K562 (cell line): Measurements from ENCODE around the gene PRKCB. TPM values are rescaled to one million over a fixed set of nuclear protein-coding genes. Genes with fewer than 3 reads are reported as not detected.

Experiments
- ATAC-seq: fragments of 200-7000 bp; cut with Tn5 transposase; 3 replicates; pipeline ENCODE4 v1.9.1; 2020; ENCODE audit warnings: moderate library complexity
- BruUV-seq: library from RNA; stranded (reverse); fragments of 400-500 nt; replicated peaks from 2 replicates; lab custom pipeline; 2021; lab: Mats Ljungman, UMichigan
- CTCF ChIA-PET: fragments of 300-600 bp; formaldehyde crosslinking; extraction: SDS; loops from one replicate; lab custom pipeline; 2021; ENCODE audit warnings: low intra/inter-chr PET ratio; lab: Yijun Ruan, JAX
- POLR2A ChIA-PET: fragments of 300-600, 350-650 bp; sonication (Branson Sonifier 250); formaldehyde crosslinking; extraction: SDS; loops from one replicate; lab custom pipeline; 2021; ENCODE audit warnings: antibody characterized with exemption, inconsistent platforms; lab: Yijun Ruan, JAX
- DNase-seq, 4 experiments: peaks; one replicate each; pipeline versions ENCODE4 v3.0.0 to v3.0.0-alpha.2; 2011 to 2018; ENCODE audit warnings: low spot score in 3 of 4, mixed read lengths in 3 of 4; ENCODE audit errors: extremely low read depth in 1 of 4
- FAIRE-seq: peaks from 2 replicates; lab custom pipeline; 2011; peaks lifted over from hg19 to GRCh38; lab: Jason Lieb, UNC
- H2AFZ ChIP-seq: 2 replicates; pipeline ENCODE4 v1.6.0; 2011; ENCODE audit warnings: low read depth, low read length, control low read depth, inconsistent platforms
- H3K27ac ChIP-seq: fragments of 200-600 bp; 3 replicates; pipeline ENCODE4 v1.8.0; 2011; ENCODE audit warnings: low read depth, mild to moderate bottlenecking, control low read depth, inconsistent platforms, low read length, moderate library complexity, mixed read lengths; ENCODE audit errors: extremely low read depth
- H3K27me3 ChIP-seq, 2 experiments: fragments of 300-600 bp in 1 of 2; 2 replicates in 1 of 2; 3 replicates in 1 of 2; pipeline versions ENCODE4 v1.6.0 to v1.8.0; 2011; ENCODE audit warnings: inconsistent platforms in 2 of 2, low read length in 2 of 2, mild to moderate bottlenecking in 1 of 2, mixed read lengths in 1 of 2, moderate library complexity in 1 of 2; ENCODE audit not compliant: control insufficient read depth in 2 of 2, insufficient read depth in 2 of 2
- H3K36me3 ChIP-seq: fragments of 300-600 bp; 3 replicates; pipeline ENCODE4 v1.8.0; 2011; ENCODE audit warnings: mild to moderate bottlenecking, low read length, inconsistent platforms; ENCODE audit not compliant: control insufficient read depth, insufficient read depth
- H3K4me1 ChIP-seq, 2 experiments: fragments of 200-600 bp in 1 of 2; replicated peaks in 1 of 2; 2 replicates in 1 of 2; 3 replicates in 1 of 2; pipeline versions ENCODE4 v1.5.1 to v1.8.0; 2011; ENCODE audit warnings: inconsistent platforms in 2 of 2, low read length in 2 of 2, mild to moderate bottlenecking in 1 of 2, mixed read lengths in 1 of 2, moderate library complexity in 1 of 2; ENCODE audit not compliant: control insufficient read depth in 2 of 2, insufficient read depth in 2 of 2
- H3K4me2 ChIP-seq: 2 replicates; pipeline ENCODE4 v1.6.1; 2011; ENCODE audit warnings: low read length, control low read depth, inconsistent platforms, mixed read lengths; ENCODE audit not compliant: insufficient read depth
- H3K4me3 ChIP-seq: fragments of 200-600 bp; sonication (generic), shearing (Covaris generic); 2 replicates; pipeline ENCODE4 v1.5.1; 2016; ENCODE audit warnings: control low read depth, inconsistent platforms
- H3K79me2 ChIP-seq: fragments of 200-600 bp; 3 replicates; pipeline ENCODE4 v1.8.0; 2011; ENCODE audit warnings: low read length, inconsistent platforms; ENCODE audit not compliant: control insufficient read depth, insufficient read depth
- H3K9ac ChIP-seq, 2 experiments: 2 replicates each; pipeline versions ENCODE4 v1.6.0 to v1.6.1; 2011; ENCODE audit warnings: low read depth in 2 of 2, low read length in 2 of 2, control low read depth in 1 of 2, inconsistent platforms in 1 of 2, mild to moderate bottlenecking in 1 of 2, mixed read lengths in 1 of 2; ENCODE audit not compliant: insufficient read depth in 1 of 2
- H3K9me1 ChIP-seq: one replicate; pipeline ENCODE4 v1.6.0; 2011; ENCODE audit warnings: inconsistent platforms, mild to moderate bottlenecking, low read length, moderate library complexity; ENCODE audit not compliant: control insufficient read depth, insufficient read depth
- H3K9me3 ChIP-seq: replicated peaks from 2 replicates; pipeline ENCODE4 v1.5.1; 2011; ENCODE audit warnings: low read depth, low read length, inconsistent platforms; ENCODE audit not compliant: control insufficient read depth, insufficient read depth
- H4K20me1 ChIP-seq: replicated peaks from 2 replicates; pipeline ENCODE4 v1.6.1; 2011; ENCODE audit warnings: low read length, inconsistent platforms, mixed read lengths; ENCODE audit not compliant: control insufficient read depth, insufficient read depth
- ATF2 ChIP-seq: sonication (generic); formaldehyde crosslinking; IDR thresholded peaks from 2 replicates; pipeline ENCODE4 v1.8.1; 2022; ENCODE audit warnings: missing genetic modification reagents
- CBFA2T2 ChIP-seq: fragments of 450-650 bp; conservative IDR thresholded peaks from 2 replicates; pipeline ENCODE4 v1.6.1; 2017; ENCODE audit warnings: mild to moderate bottlenecking
- DNMT1 ChIP-seq: fragments of 450-650 bp; IDR thresholded peaks from 2 replicates; pipeline ENCODE4 v1.6.1; 2016; ENCODE audit warnings: antibody characterized with exemption, mild to moderate bottlenecking
- ELK3 ChIP-seq: fragments of 450-650 bp; formaldehyde crosslinking; IDR thresholded peaks from 2 replicates; pipeline ENCODE4 v1.4.0; 2020; ENCODE audit warnings: mild to moderate bottlenecking
- FOXK1 ChIP-seq: sonication (generic); formaldehyde crosslinking; IDR thresholded peaks from 2 replicates; pipeline ENCODE4 v1.8.0; 2022; ENCODE audit warnings: missing genetic modification reagents, mild to moderate bottlenecking, borderline replicate concordance
- PHB2 ChIP-seq: fragments of 450-650 bp; IDR thresholded peaks from 2 replicates; pipeline ENCODE4 v1.6.1; 2017; ENCODE audit warnings: low read depth
- RBM14 ChIP-seq: fragments of 200-400 bp; formaldehyde crosslinking; IDR thresholded peaks from 2 replicates; pipeline ENCODE4 v1.6.1; 2018; ENCODE audit warnings: low read depth, mild to moderate bottlenecking, low read length, moderate library complexity, borderline replicate concordance; ENCODE audit not compliant: insufficient read depth
- SAP30 ChIP-seq: fragments of 200-600 bp; sonication (generic); IDR thresholded peaks from 2 replicates; pipeline ENCODE4 v1.6.1; 2012; ENCODE audit warnings: borderline replicate concordance, low read depth, mild to moderate bottlenecking, moderate library complexity, low read length, control low read depth, inconsistent platforms; ENCODE audit not compliant: insufficient read depth, poor library complexity, severe bottlenecking
- SP2 ChIP-seq: IDR thresholded peaks from 2 replicates; pipeline ENCODE4 v1.6.1; 2011; ENCODE audit warnings: mild to moderate bottlenecking, low read depth, low read length, moderate library complexity; ENCODE audit not compliant: poor library complexity, severe bottlenecking; ENCODE audit errors: extremely low read depth
- ZMIZ1 ChIP-seq, 2 experiments: fragments of 150-350 bp in 1 of 2; IDR thresholded peaks; 2 replicates each; pipeline ENCODE4 v1.6.1; 2012 to 2016; ENCODE audit warnings: low read depth in 2 of 2, low read length in 2 of 2, mild to moderate bottlenecking in 1 of 2, moderate library complexity in 1 of 2
- ZNF311 ChIP-seq: fragments of 250-450 bp; sonication (Bioruptor Pico); IDR thresholded peaks from 2 replicates; pipeline ENCODE4 v1.4.0; 2020; ENCODE audit warnings: mild to moderate bottlenecking, moderate library complexity
- ZNF583 ChIP-seq: fragments of 250-450 bp; sonication (Bioruptor Pico); IDR thresholded peaks from 2 replicates; pipeline ENCODE4 v1.4.0; 2020
- ZNF639 ChIP-seq, 2 experiments: fragments of 200-800 bp in 1 of 2; sonication (Bioruptor generic) in 1 of 2; sonication (generic) in 1 of 2; formaldehyde crosslinking in 1 of 2; IDR thresholded peaks in 1 of 2; conservative IDR thresholded peaks in 1 of 2; 2 replicates each; pipeline versions ENCODE4 v1.5.0 to v1.6.1; 2016 to 2020; ENCODE audit warnings: missing compliant biosample characterization in 1 of 2, missing genetic modification characterization in 1 of 2, missing genetic modification reagents in 1 of 2
- WGBS: fragments of 100-300 bp; shearing (Covaris generic); methylation state at CpG from one replicate; pipeline ENCODE4 v1.1.6; 2016; ENCODE audit warnings: low coverage, mixed read lengths; ENCODE audit not compliant: insufficient coverage; ENCODE audit errors: missing lambda C conversion rate; 5-methylcytosine and 5-hydroxymethylcytosine counted together
- in situ Hi-C: fragments of 300-500 bp; cut with MboI; formaldehyde crosslinking; loops from 4 replicates; pipeline ENCODE4 v1.15.0; 2018; ENCODE audit warnings: inconsistent platforms, mixed read lengths
- intact Hi-C: fragments of 100-400 bp; cut with micrococcal nuclease; formaldehyde crosslinking; loops from 2 replicates; pipeline ENCODE4 v1.14.2; 2022
- polyA plus RNA-seq, 8 experiments: library from polyadenylated mRNA; depleted of rRNA in 4 of 8; stranded (reverse) in 5 of 8; unstranded in 3 of 8; fragments of >200 nt; fragmentation: Nextera tagmentation in 2 of 8; fragmentation: Illumina TruSeq in 1 of 8; extraction: Ambion mirVana in 2 of 8; extraction: Trizol in 1 of 8; gene quantifications; 2 replicates each; pipeline versions ENCODE4 v1.2.1 to v1.2.3, GENCODE V29; 2011 to 2014; ENCODE audit warnings: inconsistent platforms in 1 of 8, missing spikeins in 1 of 8
- total RNA-seq, 7 experiments: library from RNA; depleted of rRNA in 6 of 7; stranded (reverse); fragments of >200 nt in 6 of 7; fragmentation: Illumina TruSeq in 2 of 7; extraction: Trizol in 2 of 7; gene quantifications; 2 replicates each; pipeline versions ENCODE4 v1.2.1 to v1.2.3, GENCODE V29; 2011 to 2021; ENCODE audit warnings: low replicate concordance in 1 of 7

Gene PRKCB
- total and polyA plus RNA-seq, 9 of the 15 experiments (the other 6 are each of a cell fraction or from before 2014, with no cell fraction given) = 49.9 to 276 (median 148) TPM

- TF ChIP-seq SAP30 = no peak
- no peak for TF ChIP-seq PHB2
- TF ChIP-seq CBFA2T2 = peak; percentile 63
- TF ChIP-seq ZNF583 (CRISPR knock-in tag) = no peak
- TF ChIP-seq FOXK1 (CRISPR knock-in tag) = no peak
- TF ChIP-seq SP2 = no peak
- TF ChIP-seq ELK3 (CRISPR knock-in tag) = no peak
Observed at GRCh38 chr16:24002619-24003018, 166.8 kb downstream of the PRKCB start (continued).

GRCh38 chr16:24005577-24005976 is 169.8 kb downstream of the PRKCB start:
- Histone ChIP-seq H3K9ac (no peak overlapping the region), H3K27ac (no peak overlapping the region), H3K9me3 (no peaks in the 10 kb centered on the region), H3K27me3 (no peaks in the 10 kb centered on the region), H3K36me3 (peaks cover 78% of the 10 kb centered on the region), H3K4me1 (peaks cover 12 to 25% of the 10 kb centered on the region in 2 experiments; a peak in 3 of 5 replicates), H3K4me2 (no peak overlapping the region), H2AFZ (no peak overlapping the region), H3K4me3 (no peak overlapping the region), H3K9me1 (peaks cover 6% of the 10 kb centered on the region), H4K20me1 (no peaks in the 10 kb centered on the region), H3K79me2 (peaks cover 52% of the 10 kb centered on the region)
- ATAC-seq (no peak), FAIRE-seq (no peak), DNase-seq (no peak)
- ChIA-PET POLR2A (interaction anchor here (1.1 to 1.5 kb wide), 2 partner anchors 10 to 104 kb away, joined by 4 to 5 read pairs; no protein-coding TSS in a partner anchor), CTCF (no interaction called here)
- in situ Hi-C loops (no loop called here), intact Hi-C loops (no loop called here)
- BruUV-seq = no TSS peak
- 92% methylated on average over 6 of the region's 6 CpGs for WGBS
- TF ChIP-seq DNMT1 (no peak), ZMIZ1 (IDR thresholded peaks at IDR 0.05; ENCODE audit: low read depth in 2 of 2, low read length in 2 of 2) (no peak), ZNF639 (CRISPR knock-in tag; conservative IDR thresholded peaks at IDR 0.05 in 1 of 2, IDR thresholded peaks at IDR 0.05 in 1 of 2) (no peak), RBM14 (no peak), ATF2 (CRISPR knock-in tag) (no peak), ZNF311 (CRISPR knock-in tag) (no peak)
